Measurements from ENCODE around the gene SLC2A5. TPM values are rescaled to one million over a fixed set of nuclear protein-coding genes. Genes with fewer than 3 reads are reported as not detected.

SLC2A5 gene
- total and polyA plus RNA-seq, 9 of the 15 experiments (the other 6 are each of a cell fraction or from before 2014, with no cell fraction given) = 0.08 TPM; not detected in 8

GRCh38 chr1:9066945-9067807, 2.3 kb downstream of the SLC2A5 start (continued):
- no peak for TF ChIP-seq MITF (IDR thresholded peaks at IDR 0.05)
- TF ChIP-seq ZNF324 (CRISPR knock-in tag; IDR thresholded peaks at IDR 0.05) = no peak
- no peak for TF ChIP-seq NFXL1 (CRISPR knock-in tag; IDR thresholded peaks at IDR 0.05)
- TF ChIP-seq NFATC3 (IDR thresholded peaks at IDR 0.05) = no peak
- no peak for TF ChIP-seq PCBP2 (IDR thresholded peaks at IDR 0.05; ENCODE audit: low read depth, low read length, poor library complexity, severe bottlenecking)
- no peak for TF ChIP-seq ZMIZ1 (IDR thresholded peaks at IDR 0.05; ENCODE audit: low read depth in 2 of 2, low read length in 2 of 2)
- TF ChIP-seq NR2C2 (CRISPR knock-in tag; IDR thresholded peaks at IDR 0.05) = no peak
- TF ChIP-seq NR2C2 (tag; IDR thresholded peaks at IDR 0.05) = 0 out of 2 replicates have a peak, but pooled peaks have one; percentile 16
- TF ChIP-seq XRCC5 (IDR thresholded peaks at IDR 0.05; ENCODE audit: low read depth, low read length) = no peak
- TF ChIP-seq ZNF398 (CRISPR knock-in tag; IDR thresholded peaks at IDR 0.05) = no peak
- peak; percentile 69 for TF ChIP-seq ZNF431 (CRISPR knock-in tag; IDR thresholded peaks at IDR 0.05)
- peak; percentile 78 for TF ChIP-seq FOSL1 (tag; conservative IDR thresholded peaks at IDR 0.05)
